Lower leg skin (tissue), 4 donors: ENCODE results near the gene NIM1K. TPM values are rescaled to one million over a fixed set of nuclear protein-coding genes. Genes with fewer than 3 reads are reported as not detected.

Experiments used
- DNase-seq, 2 donors: peaks; one replicate each; pipeline ENCODE4 v3.0.0-alpha.2; 2019; ENCODE audit warnings: low spot score in 2 of 2
- H3K4me3 ChIP-seq: fragments of 200-600 bp; sonication (generic); 2 replicates; pipeline ENCODE4 v1.5.1; 2017; ENCODE audit warnings: mild to moderate bottlenecking, low read depth; ENCODE audit not compliant: poor library complexity, severe bottlenecking
- POLR2A ChIP-seq, 2 donors: fragments of 450-650 bp; IDR thresholded peaks; one replicate each; pipeline ENCODE4 v1.6.1; 2016 to 2017; ENCODE audit warnings: antibody characterized with exemption in 2 of 2, mild to moderate bottlenecking in 1 of 2, moderate library complexity in 1 of 2
- WGBS, 2 donors: methylation state at CpG; one replicate each; pipeline ENCODE4 v1.1.5; 2018; 5-methylcytosine and 5-hydroxymethylcytosine counted together
- intact Hi-C: fragments of 100-400 bp; cut with DNase I; formaldehyde crosslinking; loops from one replicate; pipeline ENCODE4 v1.15.0; 2023; ENCODE audit warnings: low total_unique reads
- total RNA-seq, 4 donors: library from RNA; depleted of rRNA; stranded (reverse); fragments of >200 nt; gene quantifications; one replicate each; pipeline ENCODE4 v1.1.0, GENCODE V29; 2016
- TF ChIP-seq, protein P1 (sequence below), 3 donors: fragments of 450-650 bp; IDR thresholded peaks; one replicate each; pipeline ENCODE4 v1.5.1; 2016; ENCODE audit warnings: antibody characterized with exemption in 3 of 3, mild to moderate bottlenecking in 3 of 3, moderate library complexity in 2 of 3

The NIM1K gene
- total RNA-seq, 4 donors from 2014 or later = 0.44 to 2.5 (median 0.65) TPM; not detected in 1

DNA sequence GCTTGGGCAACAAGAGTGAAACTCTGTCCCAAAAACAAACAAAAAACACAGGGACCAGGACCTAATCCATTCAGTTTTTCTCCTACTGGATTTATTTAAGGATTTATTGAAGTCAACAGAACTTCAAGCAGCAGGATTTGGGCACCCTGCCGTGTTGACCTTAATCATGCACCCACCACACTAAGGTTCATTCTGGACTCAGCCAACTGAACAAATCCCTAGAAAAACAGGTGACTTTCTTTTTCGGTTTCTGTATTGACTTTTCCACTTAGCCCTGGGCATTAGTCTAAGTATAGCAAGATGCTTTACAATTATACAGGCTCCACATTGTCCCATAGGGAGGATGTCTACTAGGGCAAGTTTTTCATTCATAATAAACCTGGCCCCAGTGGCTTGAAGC lies 41.3 kb upstream of the NIM1K start:
- WGBS, 2 donors = 84 to 86% methylated on average over 2 of the region's 2 CpGs
- intact Hi-C loops = no loop called here
- no peak for TF ChIP-seq POLR2A (IDR thresholded peaks at IDR 0.05)
- TF ChIP-seq, protein P1, sequence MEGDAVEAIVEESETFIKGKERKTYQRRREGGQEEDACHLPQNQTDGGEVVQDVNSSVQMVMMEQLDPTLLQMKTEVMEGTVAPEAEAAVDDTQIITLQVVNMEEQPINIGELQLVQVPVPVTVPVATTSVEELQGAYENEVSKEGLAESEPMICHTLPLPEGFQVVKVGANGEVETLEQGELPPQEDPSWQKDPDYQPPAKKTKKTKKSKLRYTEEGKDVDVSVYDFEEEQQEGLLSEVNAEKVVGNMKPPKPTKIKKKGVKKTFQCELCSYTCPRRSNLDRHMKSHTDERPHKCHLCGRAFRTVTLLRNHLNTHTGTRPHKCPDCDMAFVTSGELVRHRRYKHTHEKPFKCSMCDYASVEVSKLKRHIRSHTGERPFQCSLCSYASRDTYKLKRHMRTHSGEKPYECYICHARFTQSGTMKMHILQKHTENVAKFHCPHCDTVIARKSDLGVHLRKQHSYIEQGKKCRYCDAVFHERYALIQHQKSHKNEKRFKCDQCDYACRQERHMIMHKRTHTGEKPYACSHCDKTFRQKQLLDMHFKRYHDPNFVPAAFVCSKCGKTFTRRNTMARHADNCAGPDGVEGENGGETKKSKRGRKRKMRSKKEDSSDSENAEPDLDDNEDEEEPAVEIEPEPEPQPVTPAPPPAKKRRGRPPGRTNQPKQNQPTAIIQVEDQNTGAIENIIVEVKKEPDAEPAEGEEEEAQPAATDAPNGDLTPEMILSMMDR (IDR thresholded peaks at IDR 0.05) = no peak
- no peak overlapping the region for H3K4me3 ChIP-seq
- no peak for DNase-seq

DNA sequence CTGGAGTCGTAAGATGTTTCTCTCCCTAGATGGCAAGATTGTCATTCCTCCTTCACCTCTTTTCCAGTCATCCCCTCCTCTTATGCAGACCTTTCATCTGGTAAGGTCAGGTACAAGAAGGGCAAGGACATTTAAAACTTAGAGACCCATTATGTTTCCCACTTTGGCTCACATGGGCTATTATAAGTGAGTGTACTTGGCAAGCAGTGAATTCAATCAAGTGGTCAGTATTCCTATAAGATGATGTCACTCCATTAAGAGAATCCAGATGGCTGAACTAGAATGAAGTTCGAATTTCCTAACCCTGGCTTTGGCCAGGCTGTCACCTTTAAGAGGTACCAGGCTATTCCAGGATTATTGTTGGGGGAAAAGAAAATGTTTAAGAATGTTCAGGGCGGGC lies 39.1 kb upstream of the NIM1K start:
- intact Hi-C loops = no loop called here
- WGBS, 2 donors = 82 to 83% methylated on average over 3 of the region's 3 CpGs
- no peak overlapping the region for H3K4me3 ChIP-seq
- no peak for TF ChIP-seq POLR2A (IDR thresholded peaks at IDR 0.05)
- TF ChIP-seq, protein P1 (IDR thresholded peaks at IDR 0.05) = no peak
- no peak for DNase-seq

DNA sequence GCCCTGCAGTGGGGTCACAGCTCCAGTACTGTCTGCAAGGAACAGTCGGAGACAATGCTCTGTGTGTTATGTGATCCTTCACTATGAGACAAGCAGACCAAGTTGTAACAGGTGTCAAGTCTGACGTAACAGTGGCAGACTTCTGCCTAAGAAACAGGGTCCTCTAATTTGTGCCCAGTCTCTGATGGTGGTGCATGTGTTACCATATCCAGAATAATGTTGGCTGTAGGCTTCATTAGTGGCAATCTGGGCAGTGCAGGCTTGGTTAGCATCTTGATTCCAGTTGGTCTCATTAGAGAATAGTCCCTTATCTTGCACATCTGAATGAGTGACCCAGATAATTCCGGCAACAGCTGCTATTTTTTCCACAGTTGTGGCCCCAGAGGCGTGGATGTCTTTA lies 37.6 kb upstream of the NIM1K start:
- intact Hi-C loops = no loop called here
- WGBS, 2 donors = 78 to 80% methylated on average over 4 of the region's 4 CpGs
- H3K4me3 ChIP-seq = no peak overlapping the region
- TF ChIP-seq, protein P1 (IDR thresholded peaks at IDR 0.05) = no peak
- no peak for TF ChIP-seq POLR2A (IDR thresholded peaks at IDR 0.05)
- DNase-seq = no peak

DNA sequence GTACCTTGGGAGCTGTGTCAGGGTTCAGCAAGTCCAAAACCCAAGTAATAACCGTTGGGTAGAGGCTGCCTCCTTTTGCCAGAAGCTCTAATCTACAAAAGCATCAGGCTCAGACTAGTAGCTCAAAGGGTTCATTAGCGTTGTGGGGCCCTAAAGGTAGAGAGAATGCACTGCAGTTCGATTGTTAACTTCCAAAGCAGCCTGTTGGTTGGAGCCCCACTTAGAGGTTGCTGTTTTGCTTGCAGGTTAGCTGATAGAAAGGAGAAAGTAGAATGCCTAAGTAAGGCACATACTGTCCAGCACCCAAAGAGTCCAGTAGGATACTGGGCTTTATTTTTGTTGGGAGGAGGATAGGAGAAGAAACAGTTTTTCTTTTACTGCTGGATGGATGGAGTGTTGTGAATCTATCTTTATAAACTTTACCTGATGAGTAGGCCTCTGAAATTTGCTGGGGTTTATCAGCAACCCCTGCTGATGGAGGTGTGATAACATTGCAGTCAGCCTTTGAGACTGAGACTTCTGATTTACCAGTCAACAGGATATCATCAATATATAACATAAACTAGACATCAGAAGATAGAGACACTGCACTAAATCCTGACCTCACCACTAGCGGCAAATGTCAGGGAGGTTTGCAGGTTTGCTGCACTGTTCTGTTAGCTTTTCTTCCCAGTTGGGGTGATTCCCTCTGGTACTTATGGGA lies 36.5 kb upstream of the NIM1K start:
- H3K4me3 ChIP-seq = no peak overlapping the region
- no peak for DNase-seq
- TF ChIP-seq, protein P1 (IDR thresholded peaks at IDR 0.05) = no peak
- TF ChIP-seq POLR2A (IDR thresholded peaks at IDR 0.05) = no peak
- intact Hi-C loops = no loop called here
- 64 to 67% methylated on average over 4 of the region's 4 CpGs for WGBS, 2 donors

DNA sequence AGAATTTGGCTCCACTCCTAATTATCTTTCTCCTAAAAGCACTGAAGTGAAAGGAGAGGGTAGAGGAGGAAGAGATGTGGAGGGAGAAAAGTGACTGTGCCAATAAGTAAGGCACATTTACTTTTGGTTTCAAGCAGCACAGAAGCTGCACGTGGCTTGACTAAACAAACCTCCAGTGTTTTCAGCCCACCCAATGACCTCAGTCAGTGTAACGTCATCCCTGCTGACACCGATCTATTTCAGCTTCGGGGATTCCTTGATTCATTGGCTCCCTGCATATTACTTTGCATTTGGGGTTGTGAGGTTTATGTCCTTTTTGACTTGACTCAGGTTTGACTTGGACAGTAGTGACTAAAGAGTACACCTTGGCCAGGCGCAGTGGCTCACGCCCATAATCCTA lies 35.6 kb upstream of the NIM1K start:
- TF ChIP-seq, protein P1 (IDR thresholded peaks at IDR 0.05) = no peak
- no peak for TF ChIP-seq POLR2A (IDR thresholded peaks at IDR 0.05)
- H3K4me3 ChIP-seq = no peak overlapping the region
- DNase-seq = no peak
- intact Hi-C loops = no loop called here
- 85 to 90% methylated on average over 6 of the region's 6 CpGs for WGBS, 2 donors

DNA sequence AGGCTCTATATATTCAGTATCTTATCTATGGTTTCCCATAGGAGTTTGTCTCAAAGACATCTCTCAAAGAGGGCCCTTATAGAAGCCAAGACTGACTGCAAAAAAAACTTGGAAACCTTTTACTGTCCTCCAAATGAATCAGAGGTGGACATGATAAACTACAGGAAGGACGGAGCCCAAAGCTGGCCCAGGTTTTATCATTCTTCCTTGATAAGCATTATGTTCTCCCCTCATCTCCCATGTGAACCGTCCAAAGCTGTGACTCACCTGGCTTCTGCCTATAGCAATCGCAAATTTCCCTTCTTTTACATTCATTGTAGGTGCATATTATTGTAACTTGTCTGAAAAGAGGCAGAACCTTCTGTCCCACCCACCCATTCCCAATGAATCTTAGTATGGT lies 35.0 kb upstream of the NIM1K start:
- intact Hi-C loops = no loop called here
- DNase-seq = no peak
- 96 to 97% methylated on average over 3 of the region's 3 CpGs for WGBS, 2 donors

More for the DNA sequence above, 35.0 kb upstream of the NIM1K start:
- no peak overlapping the region for H3K4me3 ChIP-seq
- TF ChIP-seq, protein P1 (IDR thresholded peaks at IDR 0.05) = no peak
- TF ChIP-seq POLR2A (IDR thresholded peaks at IDR 0.05) = no peak
